Activated gamma-delta T cell treated with anti-CD3 and anti-CD28 coated beads, Interleukin-2, amount 50 U/mL, for 16 hours (primary cell): ENCODE measurements around the gene ABHD17A.
"Not testable (repeated sequence)": the region's sequence is repeated elsewhere in the genome, so short reads cannot be mapped to it uniquely, and the experiment has no call there.

Experiments used
- DNase-seq: peaks from one replicate; pipeline ENCODE4 v3.0.0-alpha.2; 2020; ENCODE audit warnings: low read depth

The ABHD17A gene

GRCh38 chr19:1910177-1910576 is 24.9 kb upstream of the ABHD17A start:
- DNase-seq = no peak

- no peak for DNase-seq
Measured at GRCh38 chr19:1909761-1910080, 24.4 kb upstream of the ABHD17A start.

- DNase-seq = no peak
Measured at GRCh38 chr19:1908364-1908678, 23.0 kb upstream of the ABHD17A start.

GRCh38 chr19:1907563-1908363 is 22.5 kb upstream of the ABHD17A start:
- DNase-seq = no peak

- no peak for DNase-seq
Measured at GRCh38 chr19:1906985-1907562, 21.8 kb upstream of the ABHD17A start.

- no peak for DNase-seq
Measured at GRCh38 chr19:1905863-1906375, 20.6 kb upstream of the ABHD17A start.

GRCh38 chr19:1905110-1905862 is 20.0 kb upstream of the ABHD17A start, which contains the start of the genes ADAT3 and SCAMP4:
ADAT3 (plus strand) TSS chr19:1905399; CDS start chr19:1912048, 6,649 bp downstream.
SCAMP4 (plus strand) TSS chr19:1905399; CDS start chr19:1915020, 9,621 bp downstream.
- DNase-seq = peak; percentile 97

GRCh38 chr19:1904860-1905109 is 19.5 kb upstream of the ABHD17A start:
- DNase-seq = no peak

GRCh38 chr19:1902923-1903322 is 17.6 kb upstream of the ABHD17A start:
- no peak for DNase-seq

- no peak for DNase-seq
Measured at GRCh38 chr19:1901940-1902404, 16.7 kb upstream of the ABHD17A start.

GRCh38 chr19:1896508-1896907 is 11.2 kb upstream of the ABHD17A start:
- DNase-seq = no peak

GRCh38 chr19:1893791-1894190 is 8.5 kb upstream of the ABHD17A start:
- no peak for DNase-seq

- no peak for DNase-seq
Measured at GRCh38 chr19:1889907-1890306, 4.6 kb upstream of the ABHD17A start.

- DNase-seq = no peak
Measured at GRCh38 chr19:1888385-1888784, 3.1 kb upstream of the ABHD17A start.

GRCh38 chr19:1886360-1886759 is 1.1 kb upstream of the ABHD17A start:
- not testable (repeated sequence) for DNase-seq

GRCh38 chr19:1884719-1885334 is 469 bp downstream of the ABHD17A start:
- no peak for DNase-seq

- DNase-seq = peak; percentile 65
Measured at GRCh38 chr19:1884291-1884718, 991 bp downstream of the ABHD17A start.

GRCh38 chr19:1883784-1884183 is 1.5 kb downstream of the ABHD17A start:
- DNase-seq = no peak

GRCh38 chr19:1882786-1883692 is 2.3 kb downstream of the ABHD17A start:
- DNase-seq = no peak

- peak; percentile 69 for DNase-seq
Measured at GRCh38 chr19:1882089-1882785, 3.1 kb downstream of the ABHD17A start.
